Type B pancreatic cell (in vitro differentiated cells): ENCODE data around the gene ARMC8. TPM values are rescaled to one million over a fixed set of nuclear protein-coding genes. Genes with fewer than 3 reads are reported as not detected.

Experiments used
- DNase-seq: peaks from one replicate; pipeline ENCODE4 v3.0.0; 2021; ENCODE audit warnings: mixed read lengths; ENCODE audit not compliant: unreplicated experiment; ENCODE audit errors: extremely low spot score
- H3K27ac Mint-ChIP-seq: 2 replicates; pipeline ENCODE4 v1.8.0; 2021; ENCODE audit warnings: mild to moderate bottlenecking, mixed read lengths
- H3K27me3 Mint-ChIP-seq: 2 replicates; pipeline ENCODE4 v1.8.0; 2021; ENCODE audit warnings: mixed read lengths
- H3K36me3 Mint-ChIP-seq: 2 replicates; pipeline ENCODE4 v1.8.0; 2021; ENCODE audit warnings: mixed read lengths
- H3K4me1 Mint-ChIP-seq: one replicate; pipeline ENCODE4 v1.8.0; 2021; ENCODE audit warnings: mixed read lengths; ENCODE audit not compliant: unreplicated experiment
- H3K4me3 Mint-ChIP-seq: 2 replicates; pipeline ENCODE4 v1.8.0; 2021; ENCODE audit warnings: mild to moderate bottlenecking, mixed read lengths
- H3K9me3 Mint-ChIP-seq: 2 replicates; pipeline ENCODE4 v1.8.0; 2021; ENCODE audit warnings: mixed read lengths
- total RNA-seq: library from RNA; stranded (reverse); gene quantifications from 2 replicates; pipeline ENCODE4 v1.2.1, GENCODE V29; 2021; ENCODE audit warnings: low replicate concordance
- TF ChIP-seq, protein P1 (sequence below): fragments of 200-600 bp; sonication (generic); conservative IDR thresholded peaks from 2 replicates; pipeline ENCODE4 v1.5.0; 2021; ENCODE audit warnings: antibody characterized with exemption, mild to moderate bottlenecking

Gene ARMC8
- total RNA-seq, 1 donor from 2014 or later, result 46.1 TPM

DNA sequence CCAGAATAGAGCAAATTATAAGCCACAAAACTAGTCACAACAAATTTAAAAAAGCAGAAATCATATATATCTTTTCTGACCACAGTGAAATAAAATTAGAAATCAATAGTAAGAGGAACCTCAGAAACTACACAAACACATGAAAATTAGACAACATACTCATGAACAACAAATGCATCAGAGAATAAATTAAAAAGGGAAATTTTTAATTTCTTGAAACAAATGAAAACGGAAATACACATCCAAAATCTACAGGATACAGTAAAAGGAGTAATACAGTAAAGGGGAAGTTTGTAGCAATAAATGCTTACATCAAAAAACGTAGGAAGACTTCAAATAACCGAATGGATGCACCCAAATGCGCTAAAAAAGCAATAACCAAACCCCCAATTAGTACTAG is 123.4 kb downstream of the ARMC8 start:
- no peak overlapping the region for H3K27ac Mint-ChIP-seq
- no peak overlapping the region for H3K4me3 Mint-ChIP-seq
- no peaks in the 10 kb centered on the region for H3K9me3 Mint-ChIP-seq
- H3K27me3 Mint-ChIP-seq, result peaks cover 22% of the 10 kb centered on the region
- DNase-seq, result no peak
- H3K36me3 Mint-ChIP-seq, result peaks cover 8% of the 10 kb centered on the region
- TF ChIP-seq, protein P1, sequence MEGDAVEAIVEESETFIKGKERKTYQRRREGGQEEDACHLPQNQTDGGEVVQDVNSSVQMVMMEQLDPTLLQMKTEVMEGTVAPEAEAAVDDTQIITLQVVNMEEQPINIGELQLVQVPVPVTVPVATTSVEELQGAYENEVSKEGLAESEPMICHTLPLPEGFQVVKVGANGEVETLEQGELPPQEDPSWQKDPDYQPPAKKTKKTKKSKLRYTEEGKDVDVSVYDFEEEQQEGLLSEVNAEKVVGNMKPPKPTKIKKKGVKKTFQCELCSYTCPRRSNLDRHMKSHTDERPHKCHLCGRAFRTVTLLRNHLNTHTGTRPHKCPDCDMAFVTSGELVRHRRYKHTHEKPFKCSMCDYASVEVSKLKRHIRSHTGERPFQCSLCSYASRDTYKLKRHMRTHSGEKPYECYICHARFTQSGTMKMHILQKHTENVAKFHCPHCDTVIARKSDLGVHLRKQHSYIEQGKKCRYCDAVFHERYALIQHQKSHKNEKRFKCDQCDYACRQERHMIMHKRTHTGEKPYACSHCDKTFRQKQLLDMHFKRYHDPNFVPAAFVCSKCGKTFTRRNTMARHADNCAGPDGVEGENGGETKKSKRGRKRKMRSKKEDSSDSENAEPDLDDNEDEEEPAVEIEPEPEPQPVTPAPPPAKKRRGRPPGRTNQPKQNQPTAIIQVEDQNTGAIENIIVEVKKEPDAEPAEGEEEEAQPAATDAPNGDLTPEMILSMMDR, result no peak
- H3K4me1 Mint-ChIP-seq, result no peaks in the 10 kb centered on the region

DNA sequence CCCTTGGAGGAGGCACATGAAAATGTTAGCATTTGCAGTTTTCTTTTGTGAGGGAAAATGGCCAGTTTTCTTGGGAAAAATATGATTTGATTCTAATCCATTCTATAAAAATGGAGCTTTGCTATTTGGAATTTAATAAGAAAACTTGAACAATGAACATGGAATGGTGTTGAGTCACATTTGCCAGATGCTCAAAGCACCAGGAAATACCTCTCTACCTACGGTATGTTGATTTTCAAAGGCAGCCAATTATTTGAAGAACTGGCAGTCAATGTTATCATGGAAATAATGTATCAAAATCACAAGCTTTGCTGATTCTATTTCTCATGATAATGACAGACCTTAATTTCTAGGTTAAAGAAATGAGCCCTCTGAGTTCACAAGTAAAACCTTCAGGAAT is 127.7 kb downstream of the ARMC8 start:
- DNase-seq, result no peak
- TF ChIP-seq, protein P1, result no peak
- peaks cover 25% of the 10 kb centered on the region for H3K27me3 Mint-ChIP-seq
- H3K4me3 Mint-ChIP-seq, result no peak overlapping the region
- H3K36me3 Mint-ChIP-seq, result no peaks in the 10 kb centered on the region
- no peaks in the 10 kb centered on the region for H3K4me1 Mint-ChIP-seq
- H3K9me3 Mint-ChIP-seq, result no peaks in the 10 kb centered on the region
- H3K27ac Mint-ChIP-seq, result no peak overlapping the region

DNA sequence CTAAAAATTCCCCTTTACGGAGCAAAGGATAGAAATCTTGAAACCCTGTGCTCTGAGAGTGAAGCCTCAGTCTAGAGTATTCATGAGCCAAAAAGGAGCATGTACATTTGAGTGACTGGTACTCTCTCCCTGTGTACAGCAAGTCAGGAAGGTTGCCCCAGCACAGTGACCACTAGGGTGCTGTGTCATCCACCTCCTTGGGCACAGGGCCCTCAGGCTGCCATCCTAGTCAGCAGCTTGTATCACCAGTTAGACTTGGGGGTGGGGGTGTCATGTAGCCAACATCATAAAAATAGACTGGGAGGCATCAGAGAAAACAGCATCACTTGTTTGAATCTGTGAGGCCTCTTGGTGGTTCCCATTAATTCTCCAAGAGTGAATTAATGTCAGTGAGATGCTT is 130.6 kb downstream of the ARMC8 start:
- TF ChIP-seq, protein P1, result no peak
- Mint-ChIP-seq H3K27me3 (peaks cover 13% of the 10 kb centered on the region), H3K27ac (no peak overlapping the region), H3K36me3 (no peaks in the 10 kb centered on the region), H3K4me3 (no peak overlapping the region), H3K4me1 (no peaks in the 10 kb centered on the region), H3K9me3 (no peaks in the 10 kb centered on the region)
- no peak for DNase-seq

DNA sequence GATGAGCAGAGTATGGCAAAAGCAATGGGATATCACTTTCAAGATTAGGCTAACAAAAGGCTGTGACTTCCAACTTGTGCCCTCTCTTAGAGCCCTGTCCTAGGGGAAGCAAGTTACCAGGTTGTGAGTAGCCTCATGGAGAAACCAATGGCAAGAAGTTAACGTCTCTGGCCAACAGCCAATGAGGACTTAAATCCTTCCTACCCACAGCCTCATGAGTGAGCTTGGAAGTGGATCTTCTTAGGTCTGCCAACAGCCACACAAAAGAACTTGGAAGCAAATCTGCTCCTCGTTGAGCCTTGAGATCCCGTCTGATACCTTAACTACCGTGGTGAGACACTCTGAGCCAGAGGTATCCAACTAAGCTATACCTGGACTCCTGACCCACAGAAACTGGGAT is 136.9 kb downstream of the ARMC8 start:
- H3K4me3 Mint-ChIP-seq, result no peak overlapping the region
- peaks cover 9% of the 10 kb centered on the region for H3K27me3 Mint-ChIP-seq
- no peaks in the 10 kb centered on the region for H3K36me3 Mint-ChIP-seq
- H3K4me1 Mint-ChIP-seq, result peaks cover 5% of the 10 kb centered on the region
- H3K27ac Mint-ChIP-seq, result no peak overlapping the region
- DNase-seq, result no peak
- TF ChIP-seq, protein P1, result no peak
- no peaks in the 10 kb centered on the region for H3K9me3 Mint-ChIP-seq

DNA sequence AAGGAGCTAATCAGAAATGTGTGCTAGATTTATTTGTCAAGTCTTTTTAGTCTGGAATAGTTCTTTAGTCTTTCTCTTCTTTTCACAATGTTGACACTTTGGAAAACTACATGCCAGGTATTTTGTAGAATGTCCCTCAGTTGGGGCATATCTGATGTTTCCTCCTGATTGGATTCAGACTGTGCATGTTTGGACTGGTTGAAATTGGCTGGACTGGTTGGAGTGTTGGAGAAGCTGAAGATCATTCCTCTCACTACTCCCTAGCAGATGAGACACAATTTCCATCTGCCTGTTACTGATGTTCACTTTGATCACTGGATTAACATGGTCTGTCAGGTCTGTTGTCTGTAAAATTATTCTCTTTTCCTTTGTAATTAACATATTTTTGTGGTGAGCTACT is 138.9 kb downstream of the ARMC8 start:
- no peaks in the 10 kb centered on the region for H3K36me3 Mint-ChIP-seq
- DNase-seq, result no peak
- no peaks in the 10 kb centered on the region for H3K9me3 Mint-ChIP-seq
- peaks cover 7% of the 10 kb centered on the region for H3K27me3 Mint-ChIP-seq
- TF ChIP-seq, protein P1, result no peak
- H3K4me3 Mint-ChIP-seq, result no peak overlapping the region
- no peak overlapping the region for H3K27ac Mint-ChIP-seq
- H3K4me1 Mint-ChIP-seq, result peaks cover 9% of the 10 kb centered on the region
